GM23338 (cell line): ENCODE results near the gene PCDHAC1. TPM values are rescaled to one million over a fixed set of nuclear protein-coding genes. Genes with fewer than 3 reads are reported as not detected.

ENCODE experiments used
- ATAC-seq: fragments of 200-7000 bp; cut with Tn5 transposase; 3 replicates; pipeline ENCODE4 v1.9.1; 2020
- DNase-seq: peaks from one replicate; pipeline ENCODE4 v3.0.0-alpha.2; 2015; ENCODE audit warnings: low spot score
- H2AFZ ChIP-seq: fragments of 200-600 bp; sonication (generic); 2 replicates; pipeline ENCODE4 v1.8.0; 2016; ENCODE audit warnings: antibody characterized with exemption, mild to moderate bottlenecking, moderate library complexity
- H3F3A ChIP-seq: fragments of 200-600 bp; sonication (generic); replicated peaks from 2 replicates; pipeline ENCODE4 v1.8.0; 2017; ENCODE audit warnings: antibody characterized with exemption, mixed run types, low read depth
- H3K27ac ChIP-seq: fragments of 200-600 bp; sonication (generic); 2 replicates; pipeline ENCODE4 v1.6.1; 2016; ENCODE audit warnings: low read depth
- H3K27me3 ChIP-seq: fragments of 200-600 bp; sonication (generic); 2 replicates; pipeline ENCODE4 v1.8.0; 2016; ENCODE audit warnings: mild to moderate bottlenecking, mixed run types, moderate library complexity; ENCODE audit not compliant: insufficient read depth
- H3K36me3 ChIP-seq: fragments of 200-600 bp; sonication (generic); 2 replicates; pipeline ENCODE4 v1.8.0; 2016; ENCODE audit warnings: mild to moderate bottlenecking; ENCODE audit not compliant: insufficient read depth
- H3K4me1 ChIP-seq: fragments of 200-600 bp; sonication (generic); 2 replicates; pipeline ENCODE4 v1.8.0; 2016; ENCODE audit warnings: mild to moderate bottlenecking, moderate library complexity; ENCODE audit not compliant: insufficient read depth
- H3K4me2 ChIP-seq: fragments of 200-600 bp; sonication (generic); 2 replicates; pipeline ENCODE4 v1.7.1; 2017; ENCODE audit warnings: mixed run types
- H3K4me3 ChIP-seq: fragments of 200-600 bp; sonication (generic); 2 replicates; pipeline ENCODE4 v1.6.1; 2016; ENCODE audit warnings: mixed run types
- H3K79me2 ChIP-seq: fragments of 200-600 bp; sonication (generic); replicated peaks from 2 replicates; pipeline ENCODE4 v1.8.0; 2017; ENCODE audit warnings: mild to moderate bottlenecking; ENCODE audit not compliant: insufficient read depth
- H3K9me2 ChIP-seq: fragments of 200-600 bp; sonication (generic); 2 replicates; pipeline ENCODE4 v1.8.0; 2017; ENCODE audit not compliant: insufficient read depth
- H4K20me1 ChIP-seq: fragments of 200-600 bp; sonication (generic); replicated peaks from 2 replicates; pipeline ENCODE4 v1.8.0; 2017; ENCODE audit warnings: mild to moderate bottlenecking; ENCODE audit not compliant: insufficient read depth
- H3K27ac Mint-ChIP-seq: 2 replicates; pipeline ENCODE4 v1.8.0; 2020; ENCODE audit warnings: inconsistent platforms, mild to moderate bottlenecking, moderate library complexity, mixed read lengths
- H3K27me3 Mint-ChIP-seq: 3 replicates; pipeline ENCODE4 v1.8.0; 2022; ENCODE audit warnings: low read depth, mild to moderate bottlenecking, moderate library complexity, mixed read lengths, inconsistent platforms; ENCODE audit not compliant: insufficient read depth, poor library complexity
- H3K36me3 Mint-ChIP-seq: 3 replicates; pipeline ENCODE4 v1.8.0; 2021; ENCODE audit warnings: low read depth, mild to moderate bottlenecking, inconsistent platforms, moderate library complexity, mixed read lengths
- H3K4me1 Mint-ChIP-seq: 3 replicates; pipeline ENCODE4 v1.8.0; 2020; ENCODE audit warnings: mild to moderate bottlenecking, inconsistent platforms, mixed read lengths
- H3K4me3 Mint-ChIP-seq: 3 replicates; pipeline ENCODE4 v1.8.0; 2021; ENCODE audit warnings: moderate library complexity, mild to moderate bottlenecking, inconsistent platforms, mixed read lengths
- H3K9me3 Mint-ChIP-seq: 3 replicates; pipeline ENCODE4 v1.8.0; 2020; ENCODE audit warnings: moderate library complexity, mild to moderate bottlenecking, inconsistent platforms, mixed read lengths
- NANOG ChIP-seq: IDR thresholded peaks from 2 replicates; pipeline ENCODE4 v1.6.1; 2016; ENCODE audit warnings: antibody characterized with exemption, borderline replicate concordance
- POLR2AphosphoS5 ChIP-seq: IDR thresholded peaks from 2 replicates; pipeline ENCODE4 v1.6.1; 2016; ENCODE audit warnings: antibody characterized with exemption, low read depth
- STAT1 ChIP-seq: IDR thresholded peaks from one replicate; pipeline ENCODE4 v1.6.1; 2016; ENCODE audit warnings: antibody characterized with exemption; ENCODE audit not compliant: unreplicated experiment
- ZNF331 ChIP-seq: fragments of 250-450 bp; sonication (Bioruptor Pico); IDR thresholded peaks from 2 replicates; pipeline ENCODE4 v1.5.0; 2020; ENCODE audit warnings: low read depth, mild to moderate bottlenecking, moderate library complexity
- polyA plus RNA-seq: library from polyadenylated mRNA; unstranded; fragments of >200 nt; fragmentation: Nextera tagmentation; extraction: Ambion mirVana; gene quantifications from 2 replicates; pipeline ENCODE4 v1.2.1, GENCODE V29; 2016
- total RNA-seq: library from RNA; depleted of rRNA; stranded (reverse); fragments of >200 nt; shearing (Covaris generic); gene quantifications from 2 replicates; pipeline ENCODE4 v1.2.3, GENCODE V29; 2014
- TF ChIP-seq, protein P1 (sequence below): IDR thresholded peaks from one replicate; pipeline ENCODE4 v1.6.1; 2018; ENCODE audit warnings: antibody characterized with exemption; ENCODE audit not compliant: unreplicated experiment

Gene PCDHAC1
- total and polyA plus RNA-seq, 2 experiments from 2014 or later, result 0.53 to 12.1 TPM

DNA sequence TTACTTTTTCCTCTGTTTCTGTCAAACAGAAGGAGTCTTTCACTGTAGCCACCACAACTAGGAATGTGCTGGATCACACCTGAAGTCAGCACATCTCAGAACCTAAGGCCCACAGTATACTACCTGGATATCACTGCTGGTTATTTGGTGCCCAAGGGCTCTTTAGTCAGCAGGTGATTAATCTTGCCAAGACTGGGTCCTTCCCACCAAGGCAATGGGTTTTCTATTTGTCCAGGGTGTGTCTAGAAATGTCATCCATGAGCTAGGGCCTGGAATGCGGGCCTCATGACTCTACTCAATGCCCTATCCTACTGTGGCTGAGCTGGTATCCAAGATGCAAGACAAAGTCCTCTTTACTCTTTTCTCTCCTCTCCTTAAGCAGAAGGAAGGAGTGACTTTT, 9.8 kb upstream of the PCDHAC1 start:
- H3K4me1 Mint-ChIP-seq, result no peaks in the 10 kb centered on the region

DNA sequence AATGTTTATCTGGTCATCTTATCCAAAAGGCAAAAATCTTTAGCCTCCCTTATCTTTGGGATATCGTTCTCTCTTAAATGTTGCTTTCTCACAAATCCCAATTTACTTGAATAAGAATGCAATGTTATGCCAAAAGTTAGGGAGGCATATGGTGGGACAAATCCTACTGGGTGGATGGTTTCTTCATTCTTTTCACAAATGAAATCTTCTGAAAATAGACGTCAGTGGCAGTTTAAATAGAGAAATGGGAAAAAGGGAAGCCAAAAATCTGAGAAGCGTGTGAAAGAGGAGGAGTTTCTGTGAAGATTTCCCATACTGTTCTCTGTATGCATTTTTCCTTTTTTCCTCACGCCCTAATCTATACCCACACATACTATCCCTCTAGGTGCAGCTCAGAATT, 2.5 kb upstream of the PCDHAC1 start:
- Histone ChIP-seq H4K20me1 (peaks cover 20% of the 10 kb centered on the region; the same call in 1 of the 2 replicates), H3K27me3 (peaks cover 38% of the 10 kb centered on the region), H3K4me2 (no peak overlapping the region), H3F3A (no peaks in the 10 kb centered on the region), H3K27ac (no peak overlapping the region), H2AFZ (no peak overlapping the region), H3K36me3 (no peaks in the 10 kb centered on the region), H3K79me2 (0 out of 2 replicates have a peak, but pooled peaks cover 4% of the 10 kb centered on the region), H3K9me2 (no peaks in the 10 kb centered on the region), H3K4me3 (no peak overlapping the region), H3K4me1 (peaks cover 6% of the 10 kb centered on the region)
- Mint-ChIP-seq H3K9me3 (no peaks in the 10 kb centered on the region), H3K36me3 (peaks cover 5% of the 10 kb centered on the region; the same call in 1 of the 3 replicates), H3K4me1 (peaks cover 20% of the 10 kb centered on the region), H3K4me3 (no peak overlapping the region), H3K27me3 (peaks cover 22% of the 10 kb centered on the region), H3K27ac (no peak overlapping the region)
- no peak for TF ChIP-seq STAT1
- TF ChIP-seq ZNF331, result no peak
- TF ChIP-seq, protein P1, sequence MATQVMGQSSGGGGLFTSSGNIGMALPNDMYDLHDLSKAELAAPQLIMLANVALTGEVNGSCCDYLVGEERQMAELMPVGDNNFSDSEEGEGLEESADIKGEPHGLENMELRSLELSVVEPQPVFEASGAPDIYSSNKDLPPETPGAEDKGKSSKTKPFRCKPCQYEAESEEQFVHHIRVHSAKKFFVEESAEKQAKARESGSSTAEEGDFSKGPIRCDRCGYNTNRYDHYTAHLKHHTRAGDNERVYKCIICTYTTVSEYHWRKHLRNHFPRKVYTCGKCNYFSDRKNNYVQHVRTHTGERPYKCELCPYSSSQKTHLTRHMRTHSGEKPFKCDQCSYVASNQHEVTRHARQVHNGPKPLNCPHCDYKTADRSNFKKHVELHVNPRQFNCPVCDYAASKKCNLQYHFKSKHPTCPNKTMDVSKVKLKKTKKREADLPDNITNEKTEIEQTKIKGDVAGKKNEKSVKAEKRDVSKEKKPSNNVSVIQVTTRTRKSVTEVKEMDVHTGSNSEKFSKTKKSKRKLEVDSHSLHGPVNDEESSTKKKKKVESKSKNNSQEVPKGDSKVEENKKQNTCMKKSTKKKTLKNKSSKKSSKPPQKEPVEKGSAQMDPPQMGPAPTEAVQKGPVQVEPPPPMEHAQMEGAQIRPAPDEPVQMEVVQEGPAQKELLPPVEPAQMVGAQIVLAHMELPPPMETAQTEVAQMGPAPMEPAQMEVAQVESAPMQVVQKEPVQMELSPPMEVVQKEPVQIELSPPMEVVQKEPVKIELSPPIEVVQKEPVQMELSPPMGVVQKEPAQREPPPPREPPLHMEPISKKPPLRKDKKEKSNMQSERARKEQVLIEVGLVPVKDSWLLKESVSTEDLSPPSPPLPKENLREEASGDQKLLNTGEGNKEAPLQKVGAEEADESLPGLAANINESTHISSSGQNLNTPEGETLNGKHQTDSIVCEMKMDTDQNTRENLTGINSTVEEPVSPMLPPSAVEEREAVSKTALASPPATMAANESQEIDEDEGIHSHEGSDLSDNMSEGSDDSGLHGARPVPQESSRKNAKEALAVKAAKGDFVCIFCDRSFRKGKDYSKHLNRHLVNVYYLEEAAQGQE, result no peak
- no peak for DNase-seq
- ATAC-seq, result no peak

More for the DNA sequence above, 9.8 kb upstream of the PCDHAC1 start:
- TF ChIP-seq NANOG (no peak), POLR2AphosphoS5 (no peak), STAT1 (no peak)
- TF ChIP-seq, protein P1, result no peak
- no peaks in the 10 kb centered on the region for H3F3A ChIP-seq
- no peak overlapping the region for H3K27ac ChIP-seq
- H3K9me2 ChIP-seq, result no peaks in the 10 kb centered on the region
- Mint-ChIP-seq H3K36me3 (peaks cover 2% of the 10 kb centered on the region; the same call in 1 of the 3 replicates), H3K9me3 (peaks cover 2% of the 10 kb centered on the region; the same call in 2 of the 3 replicates), H3K4me3 (no peak overlapping the region), H3K27ac (no peak overlapping the region), H3K27me3 (no peaks in the 10 kb centered on the region)
- H2AFZ ChIP-seq, result no peak overlapping the region
- H3K4me1 ChIP-seq, result no peaks in the 10 kb centered on the region
- no peak overlapping the region for H3K4me2 ChIP-seq
- H4K20me1 ChIP-seq, result 0 out of 2 replicates have a peak, but pooled peaks cover 17% of the 10 kb centered on the region
- DNase-seq (no peak), ATAC-seq (no peak)
- no peaks in the 10 kb centered on the region for H3K27me3 ChIP-seq
- H3K36me3 ChIP-seq, result no peaks in the 10 kb centered on the region
- H3K4me3 ChIP-seq, result no peak overlapping the region
- H3K79me2 ChIP-seq, result peaks cover 14% of the 10 kb centered on the region; the same call in 1 of the 2 replicates
